Peyer's patch (tissue), 4 donors: ENCODE measurements around the gene MOB3A. TPM values are rescaled to one million over a fixed set of nuclear protein-coding genes. Genes with fewer than 3 reads are reported as not detected.
A peak's percentile ranks its signal among the peaks of the same experiment; 100 is the strongest.

ENCODE experiments used
- DNase-seq, 3 donors: peaks; one replicate each; pipeline ENCODE4 v3.0.0-alpha.2; 2017 to 2019
- H3K27ac ChIP-seq, 4 donors: fragments of 200-600 bp; sonication (generic); one replicate each; pipeline ENCODE4 v1.5.1; 2016 to 2019
- H3K27me3 ChIP-seq, 2 donors: fragments of 200-600 bp; sonication (generic); one replicate each; pipeline ENCODE4 v1.5.1; 2019
- H3K36me3 ChIP-seq, 3 donors: fragments of 200-600 bp; sonication (generic); one replicate each; pipeline ENCODE4 v1.5.1; 2016 to 2019
- H3K4me1 ChIP-seq, 4 donors: fragments of 200-600 bp; sonication (generic); one replicate each; pipeline ENCODE4 v1.5.1; 2016 to 2019
- H3K4me3 ChIP-seq, 4 donors: fragments of 200-600 bp; sonication (generic); 1 replicate in 3 of 4; 2 replicates in 1 of 4; pipeline ENCODE4 v1.5.1; 2016 to 2019; ENCODE audit warnings: mild to moderate bottlenecking in 1 of 4
- H3K9me3 ChIP-seq, 4 donors: fragments of 200-600 bp; sonication (generic); one replicate each; pipeline ENCODE4 v1.5.1; 2016 to 2019; ENCODE audit warnings: mild to moderate bottlenecking in 1 of 4
- CTCF ChIP-seq, 6 experiments: fragments of 450-650 bp in 4 of 6; fragments of 200-600 bp in 2 of 6; sonication (generic) in 1 of 6; IDR thresholded peaks; one replicate each; pipeline ENCODE4 v1.5.1; 2017 to 2019; ENCODE audit warnings: antibody characterized with exemption in 6 of 6, mild to moderate bottlenecking in 3 of 6, moderate library complexity in 1 of 6
- POLR2A ChIP-seq, 2 donors: fragments of 450-650 bp; IDR thresholded peaks; one replicate each; pipeline ENCODE4 v1.5.1; 2017; ENCODE audit warnings: antibody characterized with exemption in 2 of 2, mild to moderate bottlenecking in 2 of 2, moderate library complexity in 2 of 2
- small RNA-seq, 2 donors: library from RNA; depleted of rRNA; stranded (forward); fragments of <200 nt; gene quantifications; one replicate each; pipeline ENCODE3, GENCODE V24; 2016
- total RNA-seq, 4 donors: library from RNA; depleted of rRNA; stranded (reverse); fragments of >200 nt; gene quantifications; one replicate each; pipeline ENCODE4 v1.1.0, GENCODE V29; 2016

The MOB3A gene
- total RNA-seq, 4 donors from 2014 or later, result 32.6 to 55.3 (median 35.1) TPM

GRCh38 chr19:2026770-2027169 is 69.4 kb downstream of the MOB3A start:
- Histone ChIP-seq H3K27me3 (no peaks in the 10 kb centered on the region), H3K36me3 (no peaks in the 10 kb centered on the region), H3K9me3 (no peaks in the 10 kb centered on the region), H3K4me3 (no peak overlapping the region), H3K27ac (peak overlapping the region in 2 of 4 donors; percentile 15 to 42), H3K4me1 (peaks cover 1 to 29% (median 4%) of the 10 kb centered on the region in 4 donors)
- peak in 2 of 3 donors; percentile 71 to 80 for DNase-seq
- TF ChIP-seq CTCF (IDR thresholded peaks at IDR 0.05), result no peak
- TF ChIP-seq POLR2A (IDR thresholded peaks at IDR 0.05), result no peak

GRCh38 chr19:2022289-2022688 is 73.8 kb downstream of the MOB3A start:
- Histone ChIP-seq H3K9me3 (no peaks in the 10 kb centered on the region), H3K4me3 (no peak overlapping the region), H3K4me1 (peaks cover 0 to 23% (median 0%) of the 10 kb centered on the region in 4 donors), H3K27me3 (no peaks in the 10 kb centered on the region), H3K27ac (peak overlapping the region in 1 of 4 donors; percentile 84), H3K36me3 (no peaks in the 10 kb centered on the region)
- no peak for TF ChIP-seq CTCF (IDR thresholded peaks at IDR 0.05)
- no peak for TF ChIP-seq POLR2A (IDR thresholded peaks at IDR 0.05)
- no peak for DNase-seq

GRCh38 chr19:2021453-2022140 is 74.5 kb downstream of the MOB3A start:
- TF ChIP-seq POLR2A (IDR thresholded peaks at IDR 0.05) (peak in 1 of 2 donors; percentile 22), CTCF (IDR thresholded peaks at IDR 0.05) (peak in 1 of 6 experiments; percentile 10)
- no peaks in the 10 kb centered on the region for H3K9me3 ChIP-seq
- no peaks in the 10 kb centered on the region for H3K27me3 ChIP-seq
- H3K36me3 ChIP-seq, result no peaks in the 10 kb centered on the region
- no peak overlapping the region for H3K4me3 ChIP-seq
- H3K4me1 ChIP-seq, result peaks cover 0 to 18% (median 0%) of the 10 kb centered on the region in 4 donors
- peak in 1 of 3 donors; percentile 73 for DNase-seq
- peak overlapping the region in 3 of 4 donors; percentile 54 to 85 (median 84) for H3K27ac ChIP-seq

Small RNAs within 50 kb of the gene (small RNA-seq; reads per million reads assigned to genes)
- 0 reads per million in 2 donors for gene AC007136.1

Other genes starting within 250 kb of the MOB3A start
- gene REXO1, start 247.8 kb downstream of the MOB3A start, total RNA-seq, result 100 to 1,000 TPM in 1 of 4 donors, 10 to 100 TPM in 3; 47.0 to 101 (median 57.2) TPM
- gene KLF16, start 232.7 kb downstream of the MOB3A start, total RNA-seq, result 10 to 100 TPM; 10.3 to 18.2 (median 14.8) TPM
- 10 to 100 TPM; 52.0 to 95.9 (median 68.4) TPM for gene ABHD17A, start 210.8 kb downstream of the MOB3A start, total RNA-seq
- 10 to 100 TPM; 18.2 to 33.3 (median 23.8) TPM for gene ADAT3, start 190.9 kb downstream of the MOB3A start, total RNA-seq
- gene SCAMP4, start 190.9 kb downstream of the MOB3A start, total RNA-seq, result 10 to 100 TPM; 45.4 to 62.6 (median 57.0) TPM
- 100 to 1,000 TPM in 2 of 4 donors, 10 to 100 TPM in 2; 54.5 to 250 (median 103) TPM for gene CSNK1G2, start 155.2 kb downstream of the MOB3A start, total RNA-seq
- 100 to 1,000 TPM in 1 of 4 donors, 10 to 100 TPM in 3; 57.8 to 114 (median 76.0) TPM for gene BTBD2, start 80.6 kb downstream of the MOB3A start, total RNA-seq
- 100 to 1,000 TPM; 119 to 253 (median 192) TPM for gene MKNK2, start 45.1 kb downstream of the MOB3A start, total RNA-seq
- gene IZUMO4, start 589 bp upstream of the MOB3A start, total RNA-seq, result 1 to 10 TPM; 1.3 to 9.9 (median 3.8) TPM
- 100 to 1,000 TPM; 104 to 136 (median 122) TPM for gene AP3D1, start 55.2 kb upstream of the MOB3A start, total RNA-seq
- gene DOT1L, start 67.6 kb upstream of the MOB3A start, total RNA-seq, result 100 to 1,000 TPM in 1 of 4 donors, 10 to 100 TPM in 3; 67.8 to 167 (median 74.0) TPM
- 100 to 1,000 TPM; 156 to 298 (median 227) TPM for gene PLEKHJ1, start 140.0 kb upstream of the MOB3A start, total RNA-seq
- 100 to 1,000 TPM in 1 of 4 donors, 10 to 100 TPM in 3; 38.7 to 133 (median 72.3) TPM for gene SF3A2, start 140.5 kb upstream of the MOB3A start, total RNA-seq
- gene AMH, start 153.0 kb upstream of the MOB3A start, total RNA-seq, result 1 to 10 TPM in 2 of 4 donors, under 1 TPM in 1, not detected in 1; 0.95 to 4.7 (median 1.6) TPM
- not detected for gene JSRP1, start 160.1 kb upstream of the MOB3A start, total RNA-seq
- gene PEAK3, start 185.8 kb upstream of the MOB3A start, total RNA-seq, result 1 to 10 TPM; 1.2 to 5.8 (median 2.6) TPM
- gene LINGO3, start 211.8 kb upstream of the MOB3A start, total RNA-seq, result 1 to 10 TPM in 1 of 4 donors, under 1 TPM in 1, not detected in 2; 0.54 to 5.0 TPM
- 100 to 1,000 TPM in 2 of 4 donors, 10 to 100 TPM in 2; 59.8 to 152 (median 109) TPM for gene LSM7, start 232.3 kb upstream of the MOB3A start, total RNA-seq
- gene SPPL2B, start 232.4 kb upstream of the MOB3A start, total RNA-seq, result 100 to 1,000 TPM; 196 to 448 (median 270) TPM